Liver (tissue), 9 donors: Measurements from ENCODE around the gene CASR. TPM values are rescaled to one million over a fixed set of nuclear protein-coding genes. Genes with fewer than 3 reads are reported as not detected.

ENCODE experiments used
- DNase-seq: peaks from one replicate; pipeline ENCODE4 v3.0.0-alpha.2; 2017; ENCODE audit warnings: low spot score
- H3K27ac ChIP-seq, 2 donors: one replicate each; pipeline ENCODE4 v1.7.0; 2013; ENCODE audit warnings: inconsistent platforms in 2 of 2, low read length in 2 of 2, control low read depth in 1 of 2, low read depth in 1 of 2, mild to moderate bottlenecking in 1 of 2
- H3K27me3 ChIP-seq, 4 donors: one replicate each; pipeline versions ENCODE4 v1.6.1 to v1.7.0; 2013; ENCODE audit warnings: low read length in 3 of 4, inconsistent platforms in 1 of 4, mild to moderate bottlenecking in 1 of 4, moderate library complexity in 1 of 4; ENCODE audit not compliant: control insufficient read depth in 4 of 4, insufficient read depth in 4 of 4
- H3K36me3 ChIP-seq, 4 donors: one replicate each; pipeline versions ENCODE4 v1.6.1 to v1.7.0; 2013; ENCODE audit warnings: low read length in 3 of 4, mild to moderate bottlenecking in 3 of 4, low read depth in 1 of 4, moderate library complexity in 1 of 4; ENCODE audit not compliant: control insufficient read depth in 4 of 4, insufficient read depth in 3 of 4
- H3K4me1 ChIP-seq, 4 donors: one replicate each; pipeline versions ENCODE4 v1.6.1 to v1.7.0; 2013; ENCODE audit warnings: low read length in 3 of 4, mild to moderate bottlenecking in 3 of 4, moderate library complexity in 1 of 4; ENCODE audit not compliant: control insufficient read depth in 4 of 4, insufficient read depth in 4 of 4
- H3K4me3 ChIP-seq, 3 donors: one replicate each; pipeline versions ENCODE4 v1.6.1 to v1.7.0; 2013; ENCODE audit warnings: low read length in 3 of 3, control low read depth in 1 of 3, low read depth in 1 of 3, mild to moderate bottlenecking in 1 of 3
- H3K9ac ChIP-seq, 2 donors: one replicate each; pipeline ENCODE4 v1.7.0; 2013; ENCODE audit warnings: low read length in 2 of 2, mild to moderate bottlenecking in 2 of 2, moderate library complexity in 2 of 2, control low read depth in 1 of 2, low read depth in 1 of 2
- H3K9me3 ChIP-seq, 4 donors: one replicate each; pipeline versions ENCODE4 v1.6.1 to v1.7.0; 2013; ENCODE audit warnings: low read length in 3 of 4; ENCODE audit not compliant: control insufficient read depth in 4 of 4
- EGR1 ChIP-seq, 2 donors: IDR thresholded peaks; 2 replicates each; pipeline ENCODE4 v1.6.1; 2016 to 2018; ENCODE audit warnings: antibody characterized with exemption in 2 of 2, low read depth in 2 of 2
- FOXA1 ChIP-seq: IDR thresholded peaks from 2 replicates; pipeline ENCODE4 v1.6.1; 2016; ENCODE audit warnings: antibody characterized with exemption
- GABPA ChIP-seq, 2 donors: IDR thresholded peaks in 1 of 2; conservative IDR thresholded peaks in 1 of 2; 2 replicates each; pipeline ENCODE4 v1.6.1; 2016; ENCODE audit warnings: antibody characterized with exemption in 2 of 2, mild to moderate bottlenecking in 1 of 2, moderate library complexity in 1 of 2
- HNF4A ChIP-seq, 2 donors: conservative IDR thresholded peaks; 2 replicates each; pipeline ENCODE4 v1.6.1; 2016; ENCODE audit warnings: antibody characterized with exemption in 2 of 2, mild to moderate bottlenecking in 2 of 2
- HNF4G ChIP-seq: IDR thresholded peaks from 2 replicates; pipeline ENCODE4 v1.6.1; 2016; ENCODE audit warnings: antibody characterized with exemption
- JUND ChIP-seq, 2 donors: IDR thresholded peaks; 2 replicates each; pipeline ENCODE4 v1.6.1; 2016; ENCODE audit warnings: antibody characterized with exemption in 2 of 2
- MAX ChIP-seq: IDR thresholded peaks from 2 replicates; pipeline ENCODE4 v1.6.1; 2016; ENCODE audit warnings: antibody characterized with exemption
- NR2F2 ChIP-seq: IDR thresholded peaks from 2 replicates; pipeline ENCODE4 v1.6.1; 2016; ENCODE audit warnings: antibody characterized with exemption
- REST ChIP-seq: IDR thresholded peaks from 2 replicates; pipeline ENCODE4 v1.6.1; 2016; ENCODE audit warnings: antibody characterized with exemption, mild to moderate bottlenecking
- RXRA ChIP-seq, 2 donors: IDR thresholded peaks; 2 replicates each; pipeline ENCODE4 v1.6.1; 2017 to 2018; ENCODE audit warnings: antibody characterized with exemption in 2 of 2, mild to moderate bottlenecking in 1 of 2
- SP1 ChIP-seq: IDR thresholded peaks from 2 replicates; pipeline ENCODE4 v1.6.1; 2018; ENCODE audit warnings: antibody characterized with exemption, mild to moderate bottlenecking
- TAF1 ChIP-seq: conservative IDR thresholded peaks from 2 replicates; pipeline ENCODE4 v1.6.1; 2016; ENCODE audit warnings: antibody characterized with exemption, mild to moderate bottlenecking
- YY1 ChIP-seq: IDR thresholded peaks from 2 replicates; pipeline ENCODE4 v1.6.1; 2016; ENCODE audit warnings: antibody characterized with exemption, mild to moderate bottlenecking
- WGBS: extraction: QIAGEN DNeasy Blood & Tissue Kit; methylation state at CpG from one replicate; pipeline ENCODE4 v1.1.7; 2013; 5-methylcytosine and 5-hydroxymethylcytosine counted together
- polyA plus RNA-seq, 2 donors: library from polyadenylated mRNA; stranded (reverse) in 1 of 2; unstranded in 1 of 2; fragments of 200-250 nt in 1 of 2; fragments of >200 nt in 1 of 2; fragmentation: Nextera tagmentation in 1 of 2; extraction: Ambion mirVana in 1 of 2; gene quantifications; one replicate each; pipeline versions ENCODE4 v1.2.1 to v1.2.3, GENCODE V29; 2013 to 2015
- total RNA-seq, 2 donors: library from RNA; depleted of rRNA; stranded (reverse); fragments of >200 nt; gene quantifications; one replicate each; pipeline ENCODE4 v1.2.3, GENCODE V29; 2014
- TF ChIP-seq, protein P1 (sequence below): IDR thresholded peaks from 2 replicates; pipeline ENCODE4 v1.6.1; 2016; ENCODE audit warnings: antibody characterized with exemption
- TF ChIP-seq, protein P2 (sequence below): fragments of 150-350 bp; IDR thresholded peaks from 2 replicates; pipeline ENCODE4 v1.5.1; 2017; ENCODE audit warnings: improper control_type of control experiment, low read depth, low read length; ENCODE audit not compliant: missing input control
- donor health status: healthy.
- donor health status: healthy.
- donor health status: healthy.
- donor health status: healthy.
- donor health status: healthy.

CASR gene
- total and polyA plus RNA-seq, 4 donors = 0.05 to 0.29 (median 0.14) TPM

- H3K27me3 ChIP-seq = peaks cover 0 to 3% (median 0%) of the 10 kb centered on the region in 4 donors
- TF ChIP-seq FOXA1 (no peak), JUND (IDR thresholded peaks at IDR 0.05) (no peak), TAF1 (no peak), MAX (no peak), REST (no peak), HNF4G (no peak), GABPA (IDR thresholded peaks at IDR 0.05 in 1 of 2, conservative IDR thresholded peaks at IDR 0.05 in 1 of 2) (no peak), NR2F2 (no peak), HNF4A (conservative IDR thresholded peaks at IDR 0.05) (no peak)
- TF ChIP-seq, protein P1, sequence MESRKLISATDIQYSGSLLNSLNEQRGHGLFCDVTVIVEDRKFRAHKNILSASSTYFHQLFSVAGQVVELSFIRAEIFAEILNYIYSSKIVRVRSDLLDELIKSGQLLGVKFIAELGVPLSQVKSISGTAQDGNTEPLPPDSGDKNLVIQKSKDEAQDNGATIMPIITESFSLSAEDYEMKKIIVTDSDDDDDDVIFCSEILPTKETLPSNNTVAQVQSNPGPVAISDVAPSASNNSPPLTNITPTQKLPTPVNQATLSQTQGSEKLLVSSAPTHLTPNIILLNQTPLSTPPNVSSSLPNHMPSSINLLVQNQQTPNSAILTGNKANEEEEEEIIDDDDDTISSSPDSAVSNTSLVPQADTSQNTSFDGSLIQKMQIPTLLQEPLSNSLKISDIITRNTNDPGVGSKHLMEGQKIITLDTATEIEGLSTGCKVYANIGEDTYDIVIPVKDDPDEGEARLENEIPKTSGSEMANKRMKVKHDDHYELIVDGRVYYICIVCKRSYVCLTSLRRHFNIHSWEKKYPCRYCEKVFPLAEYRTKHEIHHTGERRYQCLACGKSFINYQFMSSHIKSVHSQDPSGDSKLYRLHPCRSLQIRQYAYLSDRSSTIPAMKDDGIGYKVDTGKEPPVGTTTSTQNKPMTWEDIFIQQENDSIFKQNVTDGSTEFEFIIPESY = no peak
- H3K36me3 ChIP-seq = no peaks in the 10 kb centered on the region
- H3K4me1 ChIP-seq = no peaks in the 10 kb centered on the region
- DNase-seq = no peak
- no peak overlapping the region for H3K4me3 ChIP-seq
- no peaks in the 10 kb centered on the region for H3K9me3 ChIP-seq
- no peak overlapping the region for H3K27ac ChIP-seq
- 75% methylated on average over 3 of the region's 3 CpGs for WGBS
- H3K9ac ChIP-seq = no peak overlapping the region
Observed at GRCh38 chr3:122190525-122190924, 7.1 kb downstream of the CASR start.

DNA sequence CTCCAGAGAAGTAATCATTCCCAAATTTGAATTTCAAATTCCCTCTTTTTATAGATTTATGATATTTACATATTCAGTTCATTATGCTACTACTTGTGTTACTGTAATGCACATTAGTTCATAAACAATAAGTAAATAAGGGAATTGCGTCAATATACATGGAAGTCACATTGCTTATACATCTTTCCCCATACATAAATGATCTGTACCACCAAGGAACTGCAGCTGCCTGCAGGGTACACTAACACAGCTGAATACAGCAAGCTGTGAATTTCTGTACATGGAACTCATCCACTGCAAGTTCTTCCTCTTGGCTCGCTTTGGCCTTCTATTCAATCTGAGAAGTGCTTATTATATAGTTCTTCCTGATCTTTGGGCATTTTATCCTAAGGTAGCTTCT is 15.5 kb downstream of the CASR start:
- whole genome bisulfite sequencing = 92% methylated on average over 2 of the region's 2 CpGs
- peaks cover 0 to 1% (median 0%) of the 10 kb centered on the region in 4 donors for H3K27me3 ChIP-seq
- no peaks in the 10 kb centered on the region for H3K4me1 ChIP-seq
- no peak overlapping the region for H3K27ac ChIP-seq
- H3K4me3 ChIP-seq = no peak overlapping the region
- no peak for DNase-seq
- H3K36me3 ChIP-seq = no peaks in the 10 kb centered on the region
- peaks cover 0 to 1% (median 0%) of the 10 kb centered on the region in 4 donors for H3K9me3 ChIP-seq
- no peak overlapping the region for H3K9ac ChIP-seq
- TF ChIP-seq TAF1 (no peak), NR2F2 (no peak), JUND (IDR thresholded peaks at IDR 0.05) (no peak), YY1 (no peak), RXRA (IDR thresholded peaks at IDR 0.05) (no peak), FOXA1 (no peak), GABPA (IDR thresholded peaks at IDR 0.05 in 1 of 2, conservative IDR thresholded peaks at IDR 0.05 in 1 of 2) (no peak), HNF4G (no peak), SP1 (no peak), EGR1 (IDR thresholded peaks at IDR 0.05; ENCODE audit: low read depth in 2 of 2) (no peak)
- TF ChIP-seq, protein P1 = no peak
- TF ChIP-seq, protein P2, sequence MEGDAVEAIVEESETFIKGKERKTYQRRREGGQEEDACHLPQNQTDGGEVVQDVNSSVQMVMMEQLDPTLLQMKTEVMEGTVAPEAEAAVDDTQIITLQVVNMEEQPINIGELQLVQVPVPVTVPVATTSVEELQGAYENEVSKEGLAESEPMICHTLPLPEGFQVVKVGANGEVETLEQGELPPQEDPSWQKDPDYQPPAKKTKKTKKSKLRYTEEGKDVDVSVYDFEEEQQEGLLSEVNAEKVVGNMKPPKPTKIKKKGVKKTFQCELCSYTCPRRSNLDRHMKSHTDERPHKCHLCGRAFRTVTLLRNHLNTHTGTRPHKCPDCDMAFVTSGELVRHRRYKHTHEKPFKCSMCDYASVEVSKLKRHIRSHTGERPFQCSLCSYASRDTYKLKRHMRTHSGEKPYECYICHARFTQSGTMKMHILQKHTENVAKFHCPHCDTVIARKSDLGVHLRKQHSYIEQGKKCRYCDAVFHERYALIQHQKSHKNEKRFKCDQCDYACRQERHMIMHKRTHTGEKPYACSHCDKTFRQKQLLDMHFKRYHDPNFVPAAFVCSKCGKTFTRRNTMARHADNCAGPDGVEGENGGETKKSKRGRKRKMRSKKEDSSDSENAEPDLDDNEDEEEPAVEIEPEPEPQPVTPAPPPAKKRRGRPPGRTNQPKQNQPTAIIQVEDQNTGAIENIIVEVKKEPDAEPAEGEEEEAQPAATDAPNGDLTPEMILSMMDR = no peak
